ENCODE data around the gene PHF1.

Gene PHF1

DNA sequence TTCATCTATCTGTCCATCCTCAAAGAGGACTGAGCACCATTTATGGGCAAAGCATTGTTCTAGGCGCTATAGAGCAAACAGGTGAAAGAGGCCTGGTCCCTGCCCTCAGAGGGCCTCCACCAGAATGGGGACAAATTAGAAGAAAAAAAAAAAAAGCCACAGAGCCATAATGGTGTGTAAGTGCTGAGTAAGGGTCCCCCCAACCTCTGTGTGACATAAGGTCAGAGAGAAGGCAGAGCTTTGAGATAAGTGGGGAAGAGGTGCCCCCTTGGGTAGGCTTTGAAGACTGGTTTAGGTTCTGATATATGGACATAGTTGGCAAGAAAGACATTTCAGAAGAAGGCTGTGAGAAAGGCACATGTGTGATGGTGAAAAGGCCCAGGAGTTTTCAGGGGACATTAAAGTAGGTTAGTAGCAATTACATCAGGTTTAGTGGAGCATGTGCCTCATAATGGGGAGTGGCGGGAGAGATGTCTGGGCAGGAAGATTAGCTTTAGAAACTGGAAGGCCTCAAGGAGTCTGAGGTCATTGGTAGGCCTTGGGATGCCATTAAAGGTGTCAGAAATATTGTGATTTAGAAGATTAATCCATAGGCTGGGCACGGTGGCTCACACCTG lies 28.3 kb downstream of the PHF1 start:
- Histone ChIP-seq H3K4me3 (ENCODE audit: low read length) (no peak overlapping the region), H3K36me3 (replicated peaks; ENCODE audit: low read depth, low read length) (no peaks in the 10 kb centered on the region), H3K27ac (ENCODE audit: low read length) (no peak overlapping the region), H3K79me2 (ENCODE audit: low read length) (no peaks in the 10 kb centered on the region), H3K4me2 (ENCODE audit: low read length) (no peak overlapping the region), H4K20me1 (ENCODE audit: insufficient read depth, low read length) (no peaks in the 10 kb centered on the region), H3K9ac (ENCODE audit: low read length) (no peak overlapping the region), H3K9me3 (ENCODE audit: insufficient read depth, low read length) (no peaks in the 10 kb centered on the region), H3K27me3 (ENCODE audit: low read depth, low read length) (no peaks in the 10 kb centered on the region), H2AFZ (ENCODE audit: low read depth, low read length) (no peak overlapping the region), H3K4me1 (ENCODE audit: low read length) (no peaks in the 10 kb centered on the region)
- no peak for TF ChIP-seq EZH2phosphoT487 (IDR thresholded peaks at IDR 0.05; ENCODE audit: low read depth)

DNA sequence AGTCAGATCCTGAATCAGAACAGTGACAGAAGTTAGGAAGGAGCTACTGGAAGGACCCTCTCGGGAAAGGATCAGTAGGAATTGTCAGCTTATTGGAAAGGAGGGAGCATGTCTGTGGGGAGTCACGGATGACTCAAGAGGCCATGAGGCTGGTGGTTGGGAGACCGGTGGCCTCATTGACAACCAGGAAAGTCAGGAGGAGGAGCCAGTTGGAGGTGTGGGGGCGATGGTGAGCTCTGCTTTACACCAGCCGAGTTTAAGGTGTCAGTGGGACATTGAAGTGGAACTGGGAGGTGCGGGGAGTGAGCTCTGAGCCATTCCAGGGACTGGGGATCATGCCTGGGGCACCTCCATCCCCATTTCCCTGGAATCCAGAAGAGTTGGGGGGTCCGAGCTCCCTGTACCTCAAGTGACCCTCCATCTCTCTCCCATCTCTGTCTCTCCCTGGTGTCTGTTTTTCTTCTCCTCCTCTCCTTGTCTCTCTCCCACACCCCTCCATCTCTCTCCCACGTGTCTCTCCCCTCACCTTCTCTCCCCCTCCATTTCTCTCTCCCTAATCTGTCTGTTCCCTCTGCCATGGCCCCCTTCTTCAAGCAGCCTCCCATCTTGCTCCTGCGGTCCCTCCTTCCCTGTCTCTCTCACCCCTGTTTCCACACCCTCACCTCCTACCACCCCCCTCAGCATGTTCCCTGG lies 29.3 kb downstream of the PHF1 start:
- no peaks in the 10 kb centered on the region for H3K79me2 ChIP-seq (ENCODE audit: low read length)
- TF ChIP-seq, protein P1, sequence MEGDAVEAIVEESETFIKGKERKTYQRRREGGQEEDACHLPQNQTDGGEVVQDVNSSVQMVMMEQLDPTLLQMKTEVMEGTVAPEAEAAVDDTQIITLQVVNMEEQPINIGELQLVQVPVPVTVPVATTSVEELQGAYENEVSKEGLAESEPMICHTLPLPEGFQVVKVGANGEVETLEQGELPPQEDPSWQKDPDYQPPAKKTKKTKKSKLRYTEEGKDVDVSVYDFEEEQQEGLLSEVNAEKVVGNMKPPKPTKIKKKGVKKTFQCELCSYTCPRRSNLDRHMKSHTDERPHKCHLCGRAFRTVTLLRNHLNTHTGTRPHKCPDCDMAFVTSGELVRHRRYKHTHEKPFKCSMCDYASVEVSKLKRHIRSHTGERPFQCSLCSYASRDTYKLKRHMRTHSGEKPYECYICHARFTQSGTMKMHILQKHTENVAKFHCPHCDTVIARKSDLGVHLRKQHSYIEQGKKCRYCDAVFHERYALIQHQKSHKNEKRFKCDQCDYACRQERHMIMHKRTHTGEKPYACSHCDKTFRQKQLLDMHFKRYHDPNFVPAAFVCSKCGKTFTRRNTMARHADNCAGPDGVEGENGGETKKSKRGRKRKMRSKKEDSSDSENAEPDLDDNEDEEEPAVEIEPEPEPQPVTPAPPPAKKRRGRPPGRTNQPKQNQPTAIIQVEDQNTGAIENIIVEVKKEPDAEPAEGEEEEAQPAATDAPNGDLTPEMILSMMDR (IDR thresholded peaks at IDR 0.05; ENCODE audit: low read depth, low read length) = no peak
- no peaks in the 10 kb centered on the region for H3K9me3 ChIP-seq (ENCODE audit: insufficient read depth, low read length)
- no peak overlapping the region for H3K4me2 ChIP-seq (ENCODE audit: low read length)
- H4K20me1 ChIP-seq (ENCODE audit: insufficient read depth, low read length) = no peaks in the 10 kb centered on the region
- no peak overlapping the region for H3K4me3 ChIP-seq (ENCODE audit: low read length)
- no peak overlapping the region for H2AFZ ChIP-seq (ENCODE audit: low read depth, low read length)
- H3K27ac ChIP-seq (ENCODE audit: low read length) = no peak overlapping the region
- no peak overlapping the region for H3K9ac ChIP-seq (ENCODE audit: low read length)
- no peaks in the 10 kb centered on the region for H3K27me3 ChIP-seq (ENCODE audit: low read depth, low read length)
- H3K36me3 ChIP-seq (replicated peaks; ENCODE audit: low read depth, low read length) = no peaks in the 10 kb centered on the region
- H3K4me1 ChIP-seq (ENCODE audit: low read length) = no peaks in the 10 kb centered on the region

DNA sequence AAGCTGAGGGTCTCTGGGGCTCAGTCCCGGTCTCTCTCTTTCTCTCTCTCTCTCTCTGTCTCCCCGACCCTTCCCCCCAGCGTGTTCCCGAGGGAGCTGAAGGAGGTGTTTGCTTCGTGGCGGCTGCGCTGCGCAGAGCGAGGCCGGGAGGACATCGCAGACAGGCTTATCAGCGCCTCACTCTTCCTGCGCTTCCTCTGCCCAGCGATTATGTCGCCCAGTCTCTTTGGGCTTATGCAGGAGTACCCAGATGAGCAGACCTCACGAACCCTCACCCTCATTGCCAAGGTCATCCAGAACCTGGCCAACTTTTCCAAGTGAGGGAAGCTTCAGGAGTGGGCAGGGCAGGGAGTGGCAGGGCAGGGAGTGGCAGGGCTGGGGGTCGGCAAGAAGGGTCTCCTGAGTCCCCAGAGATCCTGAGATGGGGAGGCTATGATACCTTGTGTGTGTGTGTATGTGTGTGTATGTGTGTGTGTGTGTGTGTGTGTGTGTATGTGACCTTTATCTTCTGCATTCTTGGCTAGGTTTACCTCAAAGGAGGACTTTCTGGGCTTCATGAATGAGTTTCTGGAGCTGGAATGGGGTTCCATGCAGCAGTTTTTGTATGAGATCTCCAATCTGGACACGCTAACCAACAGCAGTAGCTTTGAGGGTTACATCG lies 30.0 kb downstream of the PHF1 start:
- Histone ChIP-seq H3K4me3 (ENCODE audit: low read length) (no peak overlapping the region), H3K36me3 (replicated peaks; ENCODE audit: low read depth, low read length) (no peaks in the 10 kb centered on the region)

DNA sequence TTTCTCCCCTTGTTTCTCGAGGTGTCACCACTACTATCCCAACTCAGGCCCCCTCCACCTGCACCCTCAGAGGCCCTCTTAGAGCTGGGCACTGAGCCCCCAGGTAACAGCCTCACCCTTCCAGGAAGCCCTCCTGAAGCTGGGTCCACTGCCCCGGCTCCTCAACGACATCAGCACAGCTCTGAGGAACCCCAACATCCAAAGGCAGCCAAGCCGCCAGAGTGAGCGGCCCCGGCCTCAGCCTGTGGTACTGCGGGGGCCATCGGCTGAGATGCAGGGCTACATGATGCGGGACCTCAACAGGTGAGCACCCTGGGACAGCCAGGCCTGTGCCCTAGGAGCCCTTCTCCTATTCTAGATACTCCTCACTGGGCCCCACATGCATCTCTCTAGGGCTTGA lies 30.6 kb downstream of the PHF1 start:
- Histone ChIP-seq H3K36me3 (replicated peaks; ENCODE audit: low read depth, low read length) (no peaks in the 10 kb centered on the region), H4K20me1 (ENCODE audit: insufficient read depth, low read length) (no peaks in the 10 kb centered on the region), H3K9ac (ENCODE audit: low read length) (no peak overlapping the region), H3K27ac (ENCODE audit: low read length) (no peak overlapping the region), H3K9me3 (ENCODE audit: insufficient read depth, low read length) (no peaks in the 10 kb centered on the region), H3K4me1 (ENCODE audit: low read length) (no peaks in the 10 kb centered on the region), H3K79me2 (ENCODE audit: low read length) (no peaks in the 10 kb centered on the region), H2AFZ (ENCODE audit: low read depth, low read length) (no peak overlapping the region), H3K4me3 (ENCODE audit: low read length) (no peak overlapping the region), H3K4me2 (ENCODE audit: low read length) (no peak overlapping the region), H3K27me3 (ENCODE audit: low read depth, low read length) (no peaks in the 10 kb centered on the region)
- TF ChIP-seq, protein P1 (IDR thresholded peaks at IDR 0.05; ENCODE audit: low read depth, low read length) = no peak
- TF ChIP-seq EZH2phosphoT487 (IDR thresholded peaks at IDR 0.05; ENCODE audit: low read depth) = no peak

More for the DNA sequence above, 30.0 kb downstream of the PHF1 start:
- TF ChIP-seq, protein P1 (IDR thresholded peaks at IDR 0.05; ENCODE audit: low read depth, low read length) = no peak
- TF ChIP-seq EZH2phosphoT487 (IDR thresholded peaks at IDR 0.05; ENCODE audit: low read depth) = no peak
- Histone ChIP-seq H3K4me1 (ENCODE audit: low read length) (no peaks in the 10 kb centered on the region), H3K4me2 (ENCODE audit: low read length) (no peak overlapping the region), H3K79me2 (ENCODE audit: low read length) (no peaks in the 10 kb centered on the region), H3K27ac (ENCODE audit: low read length) (no peak overlapping the region), H4K20me1 (ENCODE audit: insufficient read depth, low read length) (no peaks in the 10 kb centered on the region), H3K27me3 (ENCODE audit: low read depth, low read length) (no peaks in the 10 kb centered on the region), H3K9me3 (ENCODE audit: insufficient read depth, low read length) (no peaks in the 10 kb centered on the region), H2AFZ (ENCODE audit: low read depth, low read length) (no peak overlapping the region), H3K9ac (ENCODE audit: low read length) (no peak overlapping the region)

Data from OCI-LY3 (cell line).